ENCODE data around the gene DCAF4.

GRCh38 chr14:72906879-72907278, 19.4 kb upstream of the DCAF4 start:
- TF ChIP-seq CTCF (IDR thresholded peaks at IDR 0.05; ENCODE audit: poor library complexity, severe bottlenecking) (no peak), TAF1 (IDR thresholded peaks at IDR 0.05; ENCODE audit: low read depth) (no peak), EZH2 (IDR thresholded peaks at IDR 0.05; ENCODE audit: borderline replicate concordance, insufficient read depth, low read length, poor library complexity, severe bottlenecking) (no peak)

Measured in neural cell (in vitro differentiated cells).